HG02970 (cell line): Measurements from ENCODE around the gene WSCD1.

Experiments
- ATAC-seq: cut with Tn5 transposase; IDR thresholded peaks from one replicate; pipeline ENCODE4 v1.9.1; 2021; ENCODE audit warnings: mild to moderate bottlenecking, moderate library complexity, moderate number of reproducible peaks; ENCODE audit not compliant: unreplicated experiment, low FRiP score

Gene WSCD1

GRCh38 chr17:6057562-6057961 is 12.6 kb upstream of the WSCD1 start:
- ATAC-seq, result no peak

- no peak for ATAC-seq
Measured at GRCh38 chr17:6059406-6059805, 10.8 kb upstream of the WSCD1 start.

- no peak for ATAC-seq
Measured at GRCh38 chr17:6061290-6061689, 8.9 kb upstream of the WSCD1 start.

GRCh38 chr17:6064868-6065267 is 5.3 kb upstream of the WSCD1 start:
- ATAC-seq, result no peak

- ATAC-seq, result no peak
Measured at GRCh38 chr17:6065351-6065750, 4.8 kb upstream of the WSCD1 start.

- ATAC-seq, result no peak
Measured at GRCh38 chr17:6066183-6066948, 3.8 kb upstream of the WSCD1 start.

GRCh38 chr17:6067060-6067459 is 3.1 kb upstream of the WSCD1 start:
- no peak for ATAC-seq

GRCh38 chr17:6070430-6070912 is 292 bp downstream of the WSCD1 start:
- ATAC-seq, result no peak

GRCh38 chr17:6070913-6071511 is 833 bp downstream of the WSCD1 start:
- no peak for ATAC-seq

GRCh38 chr17:6071528-6072065 is 1.4 kb downstream of the WSCD1 start:
- ATAC-seq, result no peak

GRCh38 chr17:6072157-6072556 is 2.0 kb downstream of the WSCD1 start:
- ATAC-seq, result no peak

GRCh38 chr17:6072611-6073010 is 2.4 kb downstream of the WSCD1 start:
- ATAC-seq, result no peak

- ATAC-seq, result no peak
Measured at GRCh38 chr17:6073620-6074019, 3.4 kb downstream of the WSCD1 start.

GRCh38 chr17:6075050-6075449 is 4.9 kb downstream of the WSCD1 start:
- ATAC-seq, result no peak

- no peak for ATAC-seq
Measured at GRCh38 chr17:6075845-6076244, 5.7 kb downstream of the WSCD1 start.

- ATAC-seq, result no peak
Measured at GRCh38 chr17:6077752-6078151, 7.6 kb downstream of the WSCD1 start.

- no peak for ATAC-seq
Measured at GRCh38 chr17:6078458-6078871, 8.3 kb downstream of the WSCD1 start.

- no peak for ATAC-seq
Measured at GRCh38 chr17:6079155-6079888, 9.1 kb downstream of the WSCD1 start.

- ATAC-seq, result no peak
Measured at GRCh38 chr17:6079960-6080359, 9.8 kb downstream of the WSCD1 start.

- no peak for ATAC-seq
Measured at GRCh38 chr17:6080711-6081430, 10.7 kb downstream of the WSCD1 start.
